Muscle layer of colon (tissue), 2 donors: ENCODE measurements around the gene SH3RF3.
"Not testable (repeated sequence)": the region's sequence is repeated elsewhere in the genome, so short reads cannot be mapped to it uniquely, and the experiment has no call there.

Experiments used
- H3K27ac ChIP-seq: one replicate; pipeline ENCODE4 v1.7.0; 2013; ENCODE audit warnings: low read depth, mild to moderate bottlenecking, low read length, moderate library complexity
- H3K27me3 ChIP-seq, 2 donors: one replicate each; pipeline ENCODE4 v1.7.0; 2013; ENCODE audit warnings: low read length in 2 of 2, mild to moderate bottlenecking in 2 of 2; ENCODE audit not compliant: insufficient read depth in 2 of 2, control insufficient read depth in 1 of 2
- H3K36me3 ChIP-seq: one replicate; pipeline ENCODE4 v1.7.0; 2013; ENCODE audit warnings: mild to moderate bottlenecking, low read length; ENCODE audit not compliant: insufficient read depth
- H3K4me1 ChIP-seq: one replicate; pipeline ENCODE4 v1.7.0; 2013; ENCODE audit warnings: mild to moderate bottlenecking, low read length; ENCODE audit not compliant: insufficient read depth
- H3K4me3 ChIP-seq, 2 donors: one replicate each; pipeline ENCODE4 v1.7.0; 2013; ENCODE audit warnings: low read length in 2 of 2, low read depth in 1 of 2, mild to moderate bottlenecking in 1 of 2, moderate library complexity in 1 of 2
- H3K9ac ChIP-seq: one replicate; pipeline ENCODE4 v1.7.0; 2013; ENCODE audit warnings: low read length
- H3K9me3 ChIP-seq: one replicate; pipeline ENCODE4 v1.7.0; 2013; ENCODE audit warnings: mild to moderate bottlenecking, low read length
- donor health status: abdominal sarcoma.
- donor health status: Adenocarcinoma of cecum.

The SH3RF3 gene

DNA sequence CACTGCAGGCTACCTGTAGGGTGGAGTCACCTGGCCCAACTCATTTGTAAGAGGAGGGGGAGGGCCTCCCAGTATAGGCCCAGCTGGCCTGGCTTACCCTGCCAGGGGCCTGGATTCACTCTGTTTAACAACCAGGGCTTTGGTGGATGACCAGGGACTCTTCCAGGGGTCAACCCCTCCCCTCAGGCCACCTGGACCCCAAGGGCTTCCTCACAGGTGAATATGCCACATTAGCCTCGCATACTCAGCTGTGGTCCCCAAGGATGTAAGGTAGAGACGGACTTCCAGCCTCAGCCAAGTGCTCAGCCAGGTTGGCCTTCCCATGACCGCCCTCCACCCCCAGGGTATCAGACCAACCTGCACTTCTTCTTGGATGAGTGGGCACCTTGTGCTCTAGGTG lies 8.8 kb upstream of the SH3RF3 start:
- Histone ChIP-seq H3K36me3 (no peaks in the 10 kb centered on the region), H3K9me3 (no peaks in the 10 kb centered on the region), H3K4me1 (no peaks in the 10 kb centered on the region), H3K4me3 (no peak overlapping the region), H3K27me3 (no peaks in the 10 kb centered on the region), H3K27ac (no peak overlapping the region), H3K9ac (no peak overlapping the region)

DNA sequence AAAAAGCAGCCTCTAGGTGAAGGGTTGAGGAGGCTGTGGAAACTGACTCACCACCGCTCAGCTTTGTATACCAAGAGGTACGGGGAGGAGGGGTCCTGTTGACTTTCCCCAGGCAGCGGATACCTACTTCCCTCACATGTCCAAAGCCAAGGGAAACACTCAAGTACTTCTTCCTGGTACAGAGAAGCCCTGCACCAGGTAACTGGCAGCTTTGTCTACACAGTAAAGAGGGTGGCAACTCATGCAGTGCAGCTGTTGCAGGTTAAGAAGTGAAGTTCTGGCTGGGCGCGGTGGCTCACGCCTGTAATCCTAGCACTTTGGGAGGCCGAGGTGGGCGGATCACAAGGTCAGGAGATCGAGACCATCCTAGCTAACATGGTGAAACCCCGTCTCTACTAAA lies 8.3 kb upstream of the SH3RF3 start:
- not testable (repeated sequence) for H3K4me3 ChIP-seq, H3K27me3 ChIP-seq, H3K36me3 ChIP-seq, H3K4me1 ChIP-seq, H3K27ac ChIP-seq, H3K9me3 ChIP-seq, H3K9ac ChIP-seq

DNA sequence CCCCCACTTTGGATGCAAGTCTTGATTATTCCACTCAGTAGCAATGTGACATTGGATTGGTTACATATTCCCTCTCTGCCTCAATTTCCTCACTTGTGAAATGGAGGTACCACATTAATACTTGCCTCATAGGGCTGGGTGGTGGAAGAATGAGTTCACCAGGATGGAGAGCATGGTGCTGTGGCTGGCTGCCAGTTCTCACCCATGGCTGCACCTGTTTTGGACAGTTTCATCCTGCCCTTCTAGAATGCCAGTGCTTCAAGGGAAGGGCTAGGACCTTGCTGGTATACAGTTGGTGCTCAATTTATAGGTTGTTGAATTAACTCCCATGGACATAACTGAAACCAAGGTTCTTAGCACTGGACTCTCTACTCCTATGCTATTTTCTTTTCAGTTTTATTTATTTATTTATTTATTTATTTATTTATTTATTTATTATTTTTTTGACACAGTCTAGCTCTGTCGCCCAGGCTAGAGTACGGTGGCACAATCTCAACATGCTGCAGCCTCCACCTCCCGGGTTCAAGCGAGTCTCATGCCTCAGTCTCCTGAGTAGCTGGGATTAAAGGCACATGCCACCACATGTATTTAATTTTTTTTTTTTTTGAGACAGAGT lies 5.3 kb upstream of the SH3RF3 start:
- no peaks in the 10 kb centered on the region for H3K9me3 ChIP-seq
- H3K36me3 ChIP-seq: no peaks in the 10 kb centered on the region
- no peak overlapping the region for H3K4me3 ChIP-seq
- H3K27ac ChIP-seq: no peak overlapping the region
- no peaks in the 10 kb centered on the region for H3K4me1 ChIP-seq
- H3K9ac ChIP-seq: no peak overlapping the region
- H3K27me3 ChIP-seq: no peaks in the 10 kb centered on the region

DNA sequence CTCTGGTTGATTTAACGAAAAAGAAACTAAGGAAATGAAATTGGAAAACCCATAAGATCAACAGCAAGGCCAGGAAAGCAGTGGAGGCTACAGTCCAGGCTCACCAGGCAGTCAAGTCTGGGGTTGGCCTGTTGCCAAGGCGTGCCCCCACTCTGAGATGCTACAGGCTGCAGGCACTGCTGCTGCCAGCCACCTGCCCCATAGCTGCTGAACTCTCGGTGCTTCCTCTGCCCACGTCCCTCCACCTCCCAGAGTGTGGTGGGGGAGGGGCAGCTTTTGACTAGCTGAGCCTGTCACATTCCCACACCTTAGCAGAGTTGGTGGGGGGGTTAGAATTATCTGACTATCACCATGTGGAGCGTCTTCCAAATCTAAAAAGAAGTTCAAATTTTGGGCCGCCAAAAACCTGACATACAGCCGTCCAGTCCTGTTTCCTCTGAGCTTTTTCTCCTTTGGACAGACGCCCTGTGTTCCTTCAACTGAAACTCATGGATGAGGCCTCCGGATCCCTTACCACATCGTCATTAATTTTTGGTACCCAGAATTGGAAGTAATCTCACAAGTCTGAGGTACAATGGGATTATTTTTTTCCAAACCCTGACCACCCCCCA lies 3.9 kb upstream of the SH3RF3 start:
- Histone ChIP-seq H3K4me3 (no peak overlapping the region), H3K9ac (no peak overlapping the region), H3K4me1 (peaks cover 1% of the 10 kb centered on the region), H3K36me3 (no peaks in the 10 kb centered on the region), H3K27me3 (no peaks in the 10 kb centered on the region), H3K9me3 (no peaks in the 10 kb centered on the region), H3K27ac (no peak overlapping the region)

- H3K9me3 ChIP-seq: no peaks in the 10 kb centered on the region
- H3K9ac ChIP-seq: no peak overlapping the region
- H3K4me3 ChIP-seq: no peak overlapping the region
- no peaks in the 10 kb centered on the region for H3K36me3 ChIP-seq
- H3K27ac ChIP-seq: no peak overlapping the region
- peaks cover 5% of the 10 kb centered on the region for H3K4me1 ChIP-seq
- no peaks in the 10 kb centered on the region for H3K27me3 ChIP-seq
Measured at GRCh38 chr2:109125593-109126500, 3.2 kb upstream of the SH3RF3 start.

GRCh38 chr2:109126501-109126860 lies 2.5 kb upstream of the SH3RF3 start:
- Histone ChIP-seq H3K4me3 (no peak overlapping the region), H3K4me1 (peaks cover 5% of the 10 kb centered on the region), H3K27me3 (no peaks in the 10 kb centered on the region), H3K27ac (no peak overlapping the region), H3K36me3 (no peaks in the 10 kb centered on the region), H3K9me3 (no peaks in the 10 kb centered on the region), H3K9ac (no peak overlapping the region)

DNA sequence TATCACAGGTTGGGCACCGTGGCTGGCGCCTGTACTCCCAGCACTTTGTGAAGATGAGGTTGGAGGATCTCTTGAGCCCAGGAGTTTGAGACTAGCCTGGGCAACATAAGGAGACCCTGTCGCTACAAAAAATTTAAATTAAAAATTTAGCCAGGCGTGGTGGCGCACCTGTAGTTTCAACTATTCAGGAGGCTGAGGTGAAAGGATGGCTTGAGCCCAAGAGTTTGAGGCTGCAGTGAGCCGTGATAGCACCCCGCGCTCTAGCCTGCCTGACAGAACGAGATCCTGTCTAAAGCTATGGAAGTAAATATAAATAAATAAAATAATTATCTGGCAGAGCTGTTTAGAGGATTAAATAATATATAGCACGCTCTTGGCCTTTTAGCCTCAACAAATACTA lies 1.4 kb upstream of the SH3RF3 start:
- Histone ChIP-seq H3K4me3 (no peak overlapping the region), H3K9ac (no peak overlapping the region), H3K27ac (no peak overlapping the region), H3K9me3 (no peaks in the 10 kb centered on the region), H3K4me1 (peaks cover 5% of the 10 kb centered on the region), H3K27me3 (no peaks in the 10 kb centered on the region), H3K36me3 (no peaks in the 10 kb centered on the region)

GRCh38 chr2:109128048-109128615 lies 873 bp upstream of the SH3RF3 start:
- H3K9ac ChIP-seq: no peak overlapping the region
- no peaks in the 10 kb centered on the region for H3K36me3 ChIP-seq
- no peaks in the 10 kb centered on the region for H3K9me3 ChIP-seq
- peak overlapping the region; percentile 50 to 86 for H3K4me3 ChIP-seq
- peaks cover 5% of the 10 kb centered on the region for H3K4me1 ChIP-seq
- H3K27me3 ChIP-seq: no peaks in the 10 kb centered on the region
- peak overlapping the region; percentile 20 for H3K27ac ChIP-seq

- peak overlapping the region; percentile 13 for H3K27ac ChIP-seq
Measured at GRCh38 chr2:109129356-109129920, 433 bp downstream of the SH3RF3 start.

DNA sequence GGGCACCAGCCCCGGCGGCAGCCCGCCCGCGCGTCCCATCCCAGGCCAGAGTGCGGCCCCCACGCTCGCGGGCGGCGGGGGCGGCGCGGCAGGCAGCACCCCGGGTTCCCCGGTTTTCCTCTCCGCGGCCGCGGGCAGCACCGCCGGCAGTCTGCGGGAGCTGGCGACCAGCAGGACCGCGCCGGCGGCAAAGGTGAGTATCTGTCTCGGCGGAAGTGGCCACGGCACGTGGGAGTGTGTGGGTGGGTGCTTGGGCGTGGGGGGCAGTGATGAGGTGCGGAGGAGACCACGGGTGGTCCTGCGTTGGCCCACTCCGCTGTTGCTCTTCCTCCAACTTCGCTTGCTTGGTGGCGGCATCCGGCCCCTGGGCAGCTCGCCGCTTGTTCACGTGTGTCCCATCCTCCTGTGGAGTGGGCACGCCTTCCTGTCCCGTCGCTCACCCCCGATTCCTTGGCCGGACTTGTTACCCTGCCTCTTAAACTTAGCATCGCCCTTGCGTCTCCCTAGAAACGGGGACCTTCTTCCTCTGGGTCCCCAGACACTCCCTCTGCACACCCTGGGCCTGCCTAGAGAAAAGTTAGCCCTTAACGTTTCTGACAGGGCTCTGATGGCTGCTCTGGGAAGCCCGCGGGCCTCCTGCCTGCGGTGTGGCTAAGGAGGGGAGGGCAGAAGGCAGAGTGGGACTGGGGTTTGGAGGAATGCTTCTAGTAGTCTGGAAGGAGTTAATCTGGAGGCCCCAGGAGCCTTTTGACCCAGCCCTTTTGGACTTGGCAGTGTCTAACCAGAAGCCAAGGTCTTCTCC lies 1.1 kb downstream of the SH3RF3 start:
- Histone ChIP-seq H3K9ac (no peak overlapping the region), H3K27me3 (no peaks in the 10 kb centered on the region), H3K9me3 (no peaks in the 10 kb centered on the region), H3K36me3 (no peaks in the 10 kb centered on the region), H3K27ac (no peak overlapping the region), H3K4me1 (peaks cover 5% of the 10 kb centered on the region), H3K4me3 (peak overlapping the region; percentile 50 to 86)

More at GRCh38 chr2:109129356-109129920, 433 bp downstream of the SH3RF3 start:
- no peak overlapping the region for H3K9ac ChIP-seq
- H3K36me3 ChIP-seq: no peaks in the 10 kb centered on the region
- no peaks in the 10 kb centered on the region for H3K27me3 ChIP-seq
- H3K4me1 ChIP-seq: peaks cover 5% of the 10 kb centered on the region
- H3K9me3 ChIP-seq: no peaks in the 10 kb centered on the region
- H3K4me3 ChIP-seq: peak overlapping the region; percentile 50 to 86

DNA sequence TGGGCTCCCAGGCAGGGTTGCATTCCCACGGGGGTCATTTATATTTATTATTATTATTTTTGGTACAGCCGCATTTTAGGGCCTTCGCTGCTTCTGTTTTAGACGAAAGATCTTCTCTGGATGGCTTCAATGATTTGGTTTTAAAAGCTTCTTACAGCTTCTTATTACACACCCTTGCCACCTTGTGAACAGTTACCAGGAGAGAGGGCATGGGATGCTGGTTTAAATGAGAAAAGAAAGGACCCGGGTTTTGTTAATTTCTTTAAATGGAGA lies 1.7 kb downstream of the SH3RF3 start:
- H3K9me3 ChIP-seq: no peaks in the 10 kb centered on the region
- peaks cover 5% of the 10 kb centered on the region for H3K4me1 ChIP-seq
- H3K27ac ChIP-seq: no peak overlapping the region
- H3K27me3 ChIP-seq: no peaks in the 10 kb centered on the region
- H3K9ac ChIP-seq: no peak overlapping the region
- H3K4me3 ChIP-seq: peak overlapping the region in 1 of 2 donors; percentile 86
- H3K36me3 ChIP-seq: no peaks in the 10 kb centered on the region
